Kidney epithelial cell (primary cell): Measurements from ENCODE around the gene ATP6V0D1. TPM values are rescaled to one million over a fixed set of nuclear protein-coding genes. Genes with fewer than 3 reads are reported as not detected.

Experiments used
- DNase-seq: peaks from one replicate; pipeline ENCODE4 v3.0.0-alpha.2; 2010; ENCODE audit warnings: low read depth
- H3K27me3 ChIP-seq: 2 replicates; pipeline ENCODE4 v1.6.0; 2011; ENCODE audit warnings: low read length; ENCODE audit not compliant: control insufficient read depth, insufficient read depth
- H3K36me3 ChIP-seq: 2 replicates; pipeline ENCODE4 v1.5.1; 2011; ENCODE audit warnings: low read length; ENCODE audit not compliant: control insufficient read depth, insufficient read depth
- H3K4me3 ChIP-seq: 2 replicates; pipeline ENCODE4 v1.5.1; 2011; ENCODE audit warnings: low read depth, mild to moderate bottlenecking, control low read depth, low read length
- CTCF ChIP-seq: IDR thresholded peaks from 2 replicates; pipeline ENCODE4 v1.5.1; 2011; ENCODE audit warnings: mild to moderate bottlenecking, moderate library complexity, low read length, control low read depth, inconsistent platforms; ENCODE audit not compliant: insufficient read depth, poor library complexity, severe bottlenecking
- total RNA-seq: library from RNA; depleted of rRNA; stranded (reverse); fragments of >200 nt; gene quantifications from 2 replicates; pipeline ENCODE4 v1.2.3, GENCODE V29; 2015

ATP6V0D1 gene
- total RNA-seq = 157 and 233 TPM in 2 replicates

GRCh38 chr16:67480833-67481560, at the start of gene ATP6V0D1:
ATP6V0D1 (minus strand) TSS chr16:67481157; CDS start chr16:67481086, 71 bp downstream.
- peak; percentile 79 for TF ChIP-seq CTCF
- H3K36me3 ChIP-seq = no peaks in the 10 kb centered on the region

GRCh38 chr16:67530013-67530939, 49.3 kb upstream of the ATP6V0D1 start:
- peak overlapping the region; percentile 80 for H3K4me3 ChIP-seq
- no peaks in the 10 kb centered on the region for H3K27me3 ChIP-seq
- DNase-seq = peak; percentile 48
- no peak for TF ChIP-seq CTCF
- H3K36me3 ChIP-seq = no peaks in the 10 kb centered on the region

More at GRCh38 chr16:67480833-67481560, at the start of gene ATP6V0D1:
- no peaks in the 10 kb centered on the region for H3K27me3 ChIP-seq
- peak within 1 kb of the TSS; percentile 88 for H3K4me3 ChIP-seq
- DNase-seq = peak; percentile 83

GRCh38 chr16:67529582-67530012, 48.6 kb upstream of the ATP6V0D1 start:
- Histone ChIP-seq H3K4me3 (peak overlapping the region; percentile 80), H3K36me3 (no peaks in the 10 kb centered on the region), H3K27me3 (no peaks in the 10 kb centered on the region)
- no peak for DNase-seq
- TF ChIP-seq CTCF = no peak

GRCh38 chr16:67528870-67529581, 48.1 kb upstream of the ATP6V0D1 start:
- H3K36me3 ChIP-seq = no peaks in the 10 kb centered on the region
- no peak for DNase-seq
- H3K4me3 ChIP-seq = peak overlapping the region; percentile 80
- no peak for TF ChIP-seq CTCF
- no peaks in the 10 kb centered on the region for H3K27me3 ChIP-seq

GRCh38 chr16:67528222-67528869, 47.4 kb upstream of the ATP6V0D1 start, which contains the start of gene RIPOR1:
RIPOR1 (plus strand) TSS chr16:67528829; CDS start chr16:67538447, 9,618 bp downstream.
- Histone ChIP-seq H3K4me3 (peak within 1 kb of the TSS; percentile 80), H3K27me3 (no peaks in the 10 kb centered on the region), H3K36me3 (no peaks in the 10 kb centered on the region)
- TF ChIP-seq CTCF = peak; percentile 2
- no peak for DNase-seq
